HUDEP-2 (cell line): ENCODE results near the gene TOMM22.

Experiments used
- DNase-seq, 76 experiments: peaks; one replicate each; lab custom pipeline; 2025; ENCODE audit not compliant: unreplicated experiment in 76 of 76; lab: John Stamatoyannopoulos, UW

The TOMM22 gene

GRCh38 chr22:38731703-38732161 is 50.0 kb downstream of the TOMM22 start:
- no peak for DNase-seq

GRCh38 chr22:38732251-38732815 is 50.6 kb downstream of the TOMM22 start:
- DNase-seq: no peak

- peak in 35 of 76 experiments; percentile 7 to 53 (median 38) for DNase-seq
These were observed 51.6 kb downstream of the TOMM22 start for GRCh38 chr22:38733329-38733723.

- no peak for DNase-seq
These were observed 52.1 kb downstream of the TOMM22 start for GRCh38 chr22:38733724-38734381.

GRCh38 chr22:38734421-38735100 is 52.8 kb downstream of the TOMM22 start:
- no peak for DNase-seq
